CD4-positive, alpha-beta T cell (primary cell): ENCODE data around the gene GRK3. TPM values are rescaled to one million over a fixed set of nuclear protein-coding genes. Genes with fewer than 3 reads are reported as not detected.

Source experiments
- ATAC-seq: fragments of 200-7000 bp; cut with Tn5 transposase; one replicate; pipeline ENCODE4 v1.10.0; 2022; ENCODE audit warnings: mild to moderate bottlenecking; ENCODE audit not compliant: poor library complexity
- CTCF ChIA-PET: fragments of 350-600 bp; sonication (Branson Sonifier 250); formaldehyde crosslinking; loops from one replicate; lab custom pipeline; 2021; ENCODE audit warnings: antibody characterized with exemption, inconsistent platforms; lab: Charles Lee
- POLR2A ChIA-PET: fragments of 350-600 bp; sonication (Branson Sonifier 250); formaldehyde crosslinking; loops from one replicate; lab custom pipeline; 2021; ENCODE audit warnings: antibody characterized with exemption, inconsistent platforms; lab: Charles Lee
- DNase-seq, 14 experiments: peaks; one replicate each; pipeline ENCODE4 v3.0.0-alpha.2; 2013 to 2020; ENCODE audit warnings: mixed read lengths in 2 of 14
- H3K27ac ChIP-seq, 2 donors: one replicate each; pipeline versions ENCODE4 v1.5.1 to v1.7.0; 2013; ENCODE audit warnings: low read length in 2 of 2, low read depth in 1 of 2, mild to moderate bottlenecking in 1 of 2
- H3K27me3 ChIP-seq, 2 experiments: 1 replicate in 1 of 2; 2 replicates in 1 of 2; pipeline versions ENCODE4 v1.6.1 to v1.7.0; 2013; ENCODE audit warnings: low read length in 2 of 2, control low read depth in 1 of 2, mild to moderate bottlenecking in 1 of 2, moderate library complexity in 1 of 2; ENCODE audit not compliant: insufficient read depth in 2 of 2, control insufficient read depth in 1 of 2
- H3K36me3 ChIP-seq: one replicate; pipeline ENCODE4 v1.6.1; 2013; ENCODE audit warnings: low read length, control low read depth; ENCODE audit not compliant: insufficient read depth
- H3K4me1 ChIP-seq: one replicate; pipeline ENCODE4 v1.6.1; 2013; ENCODE audit warnings: low read length, control low read depth; ENCODE audit not compliant: insufficient read depth
- H3K4me3 ChIP-seq: one replicate; pipeline ENCODE4 v1.5.1; 2013; ENCODE audit warnings: mild to moderate bottlenecking, low read length, moderate library complexity
- H3K9me3 ChIP-seq, 2 experiments: 1 replicate in 1 of 2; 2 replicates in 1 of 2; pipeline versions ENCODE4 v1.6.1 to v1.7.0; 2013; ENCODE audit warnings: low read length in 2 of 2, mild to moderate bottlenecking in 2 of 2, control low read depth in 1 of 2, moderate library complexity in 1 of 2; ENCODE audit not compliant: control insufficient read depth in 1 of 2, insufficient read depth in 1 of 2
- H3K27ac Mint-ChIP-seq: one replicate; pipeline ENCODE4 v1.8.0; 2020; ENCODE audit warnings: mixed read lengths
- H3K27me3 Mint-ChIP-seq: one replicate; pipeline ENCODE4 v1.8.0; 2021; ENCODE audit warnings: mixed read lengths
- H3K36me3 Mint-ChIP-seq: one replicate; pipeline ENCODE4 v1.8.0; 2021; ENCODE audit warnings: low read depth, mixed read lengths
- H3K4me1 Mint-ChIP-seq: one replicate; pipeline ENCODE4 v1.8.0; 2021; ENCODE audit warnings: low read depth, mixed read lengths
- H3K4me3 Mint-ChIP-seq: one replicate; pipeline ENCODE4 v1.8.0; 2020; ENCODE audit warnings: mild to moderate bottlenecking, mixed read lengths
- H3K9me3 Mint-ChIP-seq: one replicate; pipeline ENCODE4 v1.8.0; 2020; ENCODE audit warnings: mixed read lengths
- CTCF ChIP-seq: fragments of 200-600 bp; IDR thresholded peaks from one replicate; pipeline ENCODE4 v1.8.0; 2022; ENCODE audit warnings: antibody characterized with exemption, mild to moderate bottlenecking
- intact Hi-C, 2 experiments: fragments of 100-400 bp; cut with DNase I in 1 of 2; cut with micrococcal nuclease in 1 of 2; formaldehyde crosslinking; loops; one replicate each; pipeline versions ENCODE4 v1.15.1 to v1.9.0; 2023 to 2025; cut with DNase I, micrococcal nuclease
- total RNA-seq, 174 experiments: library from RNA in 2 of 174; stranded (reverse) in 2 of 174; gene quantifications; one replicate each; pipeline ENCODE4 v1.2.3 and lab custom pipeline; 2021 to 2026

GRK3 gene
- total RNA-seq, 2 experiments from 2014 or later, result 1.7 to 2.0 TPM

DNA sequence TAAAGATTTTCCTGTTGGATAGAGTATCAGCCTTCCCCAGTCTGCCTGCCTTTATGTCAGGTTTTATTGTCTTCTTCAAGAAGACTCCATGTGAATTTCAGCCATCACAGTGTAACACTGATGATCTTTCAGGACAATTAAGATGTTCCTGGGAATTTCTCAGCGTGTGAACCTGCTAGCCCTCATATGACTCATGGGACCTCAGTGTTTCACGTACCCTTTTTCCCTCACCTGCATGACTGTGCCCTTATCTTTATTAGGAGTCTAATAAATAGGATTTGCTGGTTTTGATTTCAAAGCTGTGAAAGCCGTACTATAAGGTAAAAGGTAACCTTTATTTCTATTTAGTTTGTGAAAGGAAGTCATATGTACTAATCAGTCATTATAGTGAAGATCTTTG lies 95.9 kb downstream of the GRK3 start:
- CTCF ChIA-PET, result no interaction called here

GRCh38 chr22:25661073-25661472 lies 96.6 kb downstream of the GRK3 start:
- Histone ChIP-seq H3K4me1 (no peaks in the 10 kb centered on the region), H3K9me3 (no peaks in the 10 kb centered on the region), H3K4me3 (no peak overlapping the region), H3K27me3 (no peaks in the 10 kb centered on the region), H3K36me3 (no peaks in the 10 kb centered on the region), H3K27ac (no peak overlapping the region)
- ChIA-PET CTCF (no interaction called here), POLR2A (no interaction called here)
- no peaks in the 10 kb centered on the region for H3K9me3 Mint-ChIP-seq
- DNase-seq (no peak), ATAC-seq (no peak)
- intact Hi-C loops, result no loop called here
- no peak for TF ChIP-seq CTCF
- H3K4me3 Mint-ChIP-seq, result no peak overlapping the region
- no peak overlapping the region for H3K27ac Mint-ChIP-seq
- no peaks in the 10 kb centered on the region for H3K36me3 Mint-ChIP-seq
- no peaks in the 10 kb centered on the region for H3K4me1 Mint-ChIP-seq
- no peaks in the 10 kb centered on the region for H3K27me3 Mint-ChIP-seq

More for the DNA sequence above, 95.9 kb downstream of the GRK3 start:
- Mint-ChIP-seq H3K36me3 (no peaks in the 10 kb centered on the region), H3K4me3 (no peak overlapping the region), H3K27me3 (no peaks in the 10 kb centered on the region), H3K9me3 (no peaks in the 10 kb centered on the region), H3K4me1 (no peaks in the 10 kb centered on the region), H3K27ac (no peak overlapping the region)
- Histone ChIP-seq H3K27me3 (no peaks in the 10 kb centered on the region), H3K9me3 (no peaks in the 10 kb centered on the region), H3K27ac (no peak overlapping the region), H3K36me3 (no peaks in the 10 kb centered on the region), H3K4me3 (no peak overlapping the region), H3K4me1 (no peaks in the 10 kb centered on the region)
- POLR2A ChIA-PET, result no interaction called here
- intact Hi-C loops, result no loop called here
- ATAC-seq (no peak), DNase-seq (no peak)
- TF ChIP-seq CTCF, result no peak

GRCh38 chr22:25663654-25664053 lies 99.2 kb downstream of the GRK3 start:
- Mint-ChIP-seq H3K27me3 (no peaks in the 10 kb centered on the region), H3K27ac (no peak overlapping the region), H3K36me3 (no peaks in the 10 kb centered on the region), H3K4me1 (no peaks in the 10 kb centered on the region), H3K4me3 (no peak overlapping the region), H3K9me3 (no peaks in the 10 kb centered on the region)
- H3K9me3 ChIP-seq, result no peaks in the 10 kb centered on the region
- H3K4me3 ChIP-seq, result no peak overlapping the region
- CTCF ChIA-PET, result no interaction called here
- H3K4me1 ChIP-seq, result no peaks in the 10 kb centered on the region
- H3K36me3 ChIP-seq, result no peaks in the 10 kb centered on the region
- ATAC-seq (no peak), DNase-seq (no peak)
- H3K27ac ChIP-seq, result no peak overlapping the region
- H3K27me3 ChIP-seq, result no peaks in the 10 kb centered on the region
- intact Hi-C loops, result no loop called here
- no peak for TF ChIP-seq CTCF
- POLR2A ChIA-PET, result no interaction called here
